ENCODE measurements around the gene MAP7. TPM values are rescaled to one million over a fixed set of nuclear protein-coding genes. Genes with fewer than 3 reads are reported as not detected.

The MAP7 gene
- total and polyA plus RNA-seq, 9 of the 15 experiments (the other 6 are each of a cell fraction or from before 2014, with no cell fraction given): 0.76 to 7.7 (median 3.9) TPM

DNA sequence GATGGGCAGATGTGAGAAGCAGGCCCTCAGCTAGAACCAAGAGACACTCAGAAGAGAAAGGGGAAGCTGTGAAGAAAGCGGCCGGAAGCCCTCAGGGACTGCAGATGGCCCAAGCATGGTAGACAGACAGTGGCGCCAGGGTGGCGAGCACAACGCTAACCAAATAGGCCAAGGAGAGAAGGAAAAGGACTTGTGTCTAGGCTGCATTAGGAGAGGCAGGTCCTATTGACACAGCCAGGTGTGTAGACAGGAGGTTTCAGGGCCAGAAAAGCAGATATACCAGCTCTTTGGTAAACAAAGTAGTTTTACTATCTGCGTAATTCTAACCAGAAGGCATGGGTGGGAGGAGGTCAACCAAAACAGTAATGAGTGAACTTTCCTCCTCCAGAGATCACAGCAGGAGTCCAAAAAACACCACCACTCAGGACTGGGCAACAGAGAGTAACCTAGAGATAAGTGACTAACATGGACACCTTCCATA is 15.8 kb upstream of the MAP7 start (continued):
- TF ChIP-seq, protein P1, sequence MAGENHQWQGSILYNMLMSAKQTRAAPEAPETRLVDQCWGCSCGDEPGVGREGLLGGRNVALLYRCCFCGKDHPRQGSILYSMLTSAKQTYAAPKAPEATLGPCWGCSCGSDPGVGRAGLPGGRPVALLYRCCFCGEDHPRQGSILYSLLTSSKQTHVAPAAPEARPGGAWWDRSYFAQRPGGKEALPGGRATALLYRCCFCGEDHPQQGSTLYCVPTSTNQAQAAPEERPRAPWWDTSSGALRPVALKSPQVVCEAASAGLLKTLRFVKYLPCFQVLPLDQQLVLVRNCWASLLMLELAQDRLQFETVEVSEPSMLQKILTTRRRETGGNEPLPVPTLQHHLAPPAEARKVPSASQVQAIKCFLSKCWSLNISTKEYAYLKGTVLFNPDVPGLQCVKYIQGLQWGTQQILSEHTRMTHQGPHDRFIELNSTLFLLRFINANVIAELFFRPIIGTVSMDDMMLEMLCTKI (IDR thresholded peaks at IDR 0.05; ENCODE audit: partially characterized antibody): no peak
- TF ChIP-seq RNF2 (IDR thresholded peaks at IDR 0.05) (no peak), ZNF444 (CRISPR knock-in tag; IDR thresholded peaks at IDR 0.05) (peak; percentile 58), ZEB2 (IDR thresholded peaks at IDR 0.05) (no peak)

DNA sequence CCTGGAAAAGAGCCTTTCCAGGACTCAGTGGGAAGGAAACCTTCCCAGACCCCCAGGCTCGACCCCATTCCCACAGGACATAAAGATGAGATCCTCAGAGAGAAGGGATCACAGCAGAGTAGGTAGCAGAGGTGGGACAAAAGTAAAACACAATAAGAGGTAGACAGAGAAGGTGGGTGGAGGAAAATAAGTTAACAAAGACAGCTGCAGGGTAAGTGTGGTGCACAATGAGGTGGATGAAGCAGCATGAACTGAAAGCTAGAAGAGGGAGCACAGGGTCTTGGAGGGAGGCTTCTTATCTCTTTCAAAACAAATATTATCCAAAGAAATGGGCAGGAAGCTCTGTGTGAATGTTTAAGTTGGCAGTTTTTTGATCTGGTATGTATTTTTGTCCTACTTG is 14.0 kb upstream of the MAP7 start:
- Histone ChIP-seq H3K79me2 (ENCODE audit: control insufficient read depth, insufficient read depth, low read length) (no peaks in the 10 kb centered on the region), H4K20me1 (replicated peaks; ENCODE audit: control insufficient read depth, insufficient read depth, low read length) (no peaks in the 10 kb centered on the region), H3K9me3 (replicated peaks; ENCODE audit: control insufficient read depth, insufficient read depth, low read depth, low read length) (no peaks in the 10 kb centered on the region), H3K9ac (ENCODE audit: insufficient read depth in 1 of 2, low read depth in 2 of 2, low read length in 2 of 2) (no peak overlapping the region), H3K27ac (ENCODE audit: extremely low read depth, low read depth, low read length) (peak overlapping the region; percentile 44; the same call in 1 of the 3 replicates), H3K4me1 (replicated peaks in 1 of 2; ENCODE audit: control insufficient read depth in 2 of 2, insufficient read depth in 2 of 2, low read length in 2 of 2) (peaks cover 0 to 36% of the 10 kb centered on the region in 2 experiments; a peak in 4 of 5 replicates), H3K4me3 (no peak overlapping the region), H3K27me3 (ENCODE audit: control insufficient read depth in 2 of 2, insufficient read depth in 2 of 2, low read length in 2 of 2) (no peaks in the 10 kb centered on the region), H3K36me3 (ENCODE audit: control insufficient read depth, insufficient read depth, low read length) (peaks cover 27% of the 10 kb centered on the region; the same call in 2 of the 3 replicates), H3K4me2 (ENCODE audit: insufficient read depth, low read length) (no peak overlapping the region), H2AFZ (ENCODE audit: low read depth, low read length) (no peak overlapping the region; the same call in 1 of the 2 replicates), H3K9me1 (ENCODE audit: control insufficient read depth, insufficient read depth, low read length) (no peaks in the 10 kb centered on the region)
- FAIRE-seq: no peak
- intact Hi-C loops (cut with micrococcal nuclease) (no loop called here), in situ Hi-C loops (cut with MboI) (no loop called here)
- peak; percentile 53 for ATAC-seq
- peak in 1 of 4 experiments; percentile 16 for DNase-seq (ENCODE audit: extremely low read depth in 1 of 4, low spot score in 3 of 4)
- ChIA-PET POLR2A (interaction anchor here (1.6 kb wide), 1 partner anchor 12 kb away, joined by 4 read pairs; no protein-coding TSS in a partner anchor), CTCF (ENCODE audit: low intra/inter-chr PET ratio) (no interaction called here)
- WGBS (ENCODE audit: insufficient coverage, low coverage, missing lambda C conversion rate): 27% methylated on average over 1 of the region's 1 CpG
- no TSS peak for BruUV-seq (replicated peaks)
- TF ChIP-seq, protein P2, sequence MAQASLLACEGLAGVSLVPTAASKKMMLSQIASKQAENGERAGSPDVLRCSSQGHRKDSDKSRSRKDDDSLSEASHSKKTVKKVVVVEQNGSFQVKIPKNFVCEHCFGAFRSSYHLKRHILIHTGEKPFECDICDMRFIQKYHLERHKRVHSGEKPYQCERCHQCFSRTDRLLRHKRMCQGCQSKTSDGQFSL (CRISPR knock-in tag; IDR thresholded peaks at IDR 0.05): no peak
- TF ChIP-seq, protein P2 (tag; IDR thresholded peaks at IDR 0.05): no peak
- TF ChIP-seq ARID2 (IDR thresholded peaks at IDR 0.05) (no peak), PTBP1 (IDR thresholded peaks at IDR 0.05; ENCODE audit: low read depth, low read length) (no peak), ZNF589 (CRISPR knock-in tag; IDR thresholded peaks at IDR 0.05; ENCODE audit: low read depth) (peak; percentile 50; the same call in 1 of the 2 replicates), CC2D1A (IDR thresholded peaks at IDR 0.05) (no peak), CHD4 (IDR thresholded peaks at IDR 0.05; ENCODE audit: insufficient read depth, insufficient replicate concordance, low read depth, low read length, poor library complexity, severe bottlenecking) (no peak), RFX7 (CRISPR knock-in tag; IDR thresholded peaks at IDR 0.05) (no peak), SOX6 (IDR thresholded peaks at IDR 0.05) (no peak), SETDB1 (IDR thresholded peaks at IDR 0.05; ENCODE audit: low read length) (no peak), NCOA1 (IDR thresholded peaks at IDR 0.05; ENCODE audit: low read depth) (no peak), CBFB (CRISPR knock-in tag; IDR thresholded peaks at IDR 0.05) (no peak)
- TF ChIP-seq, protein P3, sequence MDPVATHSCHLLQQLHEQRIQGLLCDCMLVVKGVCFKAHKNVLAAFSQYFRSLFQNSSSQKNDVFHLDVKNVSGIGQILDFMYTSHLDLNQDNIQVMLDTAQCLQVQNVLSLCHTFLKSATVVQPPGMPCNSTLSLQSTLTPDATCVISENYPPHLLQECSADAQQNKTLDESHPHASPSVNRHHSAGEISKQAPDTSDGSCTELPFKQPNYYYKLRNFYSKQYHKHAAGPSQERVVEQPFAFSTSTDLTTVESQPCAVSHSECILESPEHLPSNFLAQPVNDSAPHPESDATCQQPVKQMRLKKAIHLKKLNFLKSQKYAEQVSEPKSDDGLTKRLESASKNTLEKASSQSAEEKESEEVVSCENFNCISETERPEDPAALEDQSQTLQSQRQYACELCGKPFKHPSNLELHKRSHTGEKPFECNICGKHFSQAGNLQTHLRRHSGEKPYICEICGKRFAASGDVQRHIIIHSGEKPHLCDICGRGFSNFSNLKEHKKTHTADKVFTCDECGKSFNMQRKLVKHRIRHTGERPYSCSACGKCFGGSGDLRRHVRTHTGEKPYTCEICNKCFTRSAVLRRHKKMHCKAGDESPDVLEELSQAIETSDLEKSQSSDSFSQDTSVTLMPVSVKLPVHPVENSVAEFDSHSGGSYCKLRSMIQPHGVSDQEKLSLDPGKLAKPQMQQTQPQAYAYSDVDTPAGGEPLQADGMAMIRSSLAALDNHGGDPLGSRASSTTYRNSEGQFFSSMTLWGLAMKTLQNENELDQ (CRISPR knock-in tag; IDR thresholded peaks at IDR 0.05; ENCODE audit: borderline replicate concordance): no peak
